ENCODE measurements around the gene FAM53A.

The FAM53A gene

GRCh38 chr4:1637580-1638271 lies 46.4 kb downstream of the FAM53A start:
- DNase-seq = no peak

GRCh38 chr4:1636490-1637211 lies 47.5 kb downstream of the FAM53A start:
- DNase-seq = no peak

DNA sequence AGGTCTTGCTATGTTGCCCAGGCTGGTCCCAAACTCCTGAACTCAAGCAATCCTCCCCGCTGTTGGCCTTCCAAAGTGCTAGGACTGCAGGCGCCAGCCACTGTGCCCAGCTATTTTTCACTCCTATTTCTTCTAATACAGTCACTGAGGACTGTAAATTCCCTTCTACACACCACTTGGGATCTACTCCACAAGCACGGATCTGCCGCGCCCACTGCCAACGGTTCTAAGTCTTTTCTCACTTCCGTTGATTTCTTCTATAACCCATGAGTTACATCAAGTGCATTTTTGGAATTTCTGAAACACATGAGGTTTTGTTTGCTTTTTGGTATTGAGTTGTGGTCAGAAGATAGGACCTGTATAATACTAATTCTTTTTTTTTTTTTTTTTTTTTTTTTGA lies 48.6 kb downstream of the FAM53A start:
- no peak for DNase-seq

DNA sequence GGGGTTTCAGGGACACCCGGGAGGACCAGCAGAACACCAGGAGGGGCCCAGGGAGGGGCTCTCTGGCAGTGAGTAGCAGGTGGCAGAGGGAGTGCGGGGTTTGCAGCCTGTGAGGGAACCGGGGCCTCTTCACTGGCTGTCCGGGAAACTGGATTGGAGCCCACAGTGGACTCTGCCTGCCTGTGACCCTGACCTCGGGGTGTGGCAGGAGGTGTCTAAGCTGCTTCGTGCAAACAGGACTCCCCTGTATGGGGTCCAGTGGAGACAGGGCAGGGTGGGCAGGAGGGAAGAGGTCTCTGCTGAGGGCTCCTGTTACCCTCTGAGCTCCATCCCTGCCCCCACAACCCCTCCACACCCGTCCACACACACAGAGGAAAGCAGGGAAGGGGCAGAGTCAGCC lies 50.1 kb downstream of the FAM53A start:
- DNase-seq = no peak

DNA sequence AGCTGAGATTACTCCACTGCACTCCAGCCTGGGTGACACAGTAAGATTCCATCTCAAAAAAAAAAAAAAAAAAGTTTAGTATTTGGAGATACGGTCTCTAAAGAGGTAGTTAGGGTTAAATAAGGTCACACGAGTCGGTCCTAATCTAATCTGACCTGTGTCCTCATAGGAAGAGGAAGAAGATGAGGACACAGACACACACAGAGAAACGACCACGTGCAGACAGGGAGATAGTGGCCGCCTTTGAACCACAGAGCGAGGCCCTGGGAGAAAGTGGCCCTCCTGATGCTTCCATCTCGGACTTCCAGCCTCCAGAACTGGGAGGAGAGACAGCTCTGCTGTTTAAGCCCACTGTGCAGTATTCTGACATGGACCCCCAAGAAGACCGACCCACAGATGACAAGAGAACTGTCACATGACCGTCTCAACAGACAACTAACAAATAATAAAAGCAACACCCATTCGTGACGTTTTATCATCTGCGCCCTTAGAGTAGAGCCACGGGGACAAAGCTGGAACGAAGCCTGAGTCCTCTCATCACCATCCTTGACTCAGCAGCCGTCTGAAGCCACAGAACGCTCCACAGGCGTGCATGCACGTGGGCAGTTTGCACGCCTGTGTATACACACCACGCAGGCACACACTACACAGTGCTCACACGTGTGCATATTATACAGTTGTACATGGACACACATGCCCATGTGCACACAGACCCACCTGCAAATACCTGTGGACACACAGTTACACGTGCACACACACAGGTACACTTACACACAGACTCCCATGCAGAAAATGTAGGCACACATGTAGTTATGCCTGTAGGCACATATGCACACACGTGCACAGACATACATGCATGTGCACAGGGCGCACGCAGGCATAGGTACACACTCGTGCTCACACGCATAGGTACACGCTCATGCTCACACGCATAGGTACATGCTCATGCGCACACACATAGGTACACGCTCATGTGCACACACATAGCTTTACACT lies 51.7 kb downstream of the FAM53A start:
- no peak for DNase-seq

GRCh38 chr4:1631136-1631535 lies 53.0 kb downstream of the FAM53A start:
- DNase-seq = no peak

DNA sequence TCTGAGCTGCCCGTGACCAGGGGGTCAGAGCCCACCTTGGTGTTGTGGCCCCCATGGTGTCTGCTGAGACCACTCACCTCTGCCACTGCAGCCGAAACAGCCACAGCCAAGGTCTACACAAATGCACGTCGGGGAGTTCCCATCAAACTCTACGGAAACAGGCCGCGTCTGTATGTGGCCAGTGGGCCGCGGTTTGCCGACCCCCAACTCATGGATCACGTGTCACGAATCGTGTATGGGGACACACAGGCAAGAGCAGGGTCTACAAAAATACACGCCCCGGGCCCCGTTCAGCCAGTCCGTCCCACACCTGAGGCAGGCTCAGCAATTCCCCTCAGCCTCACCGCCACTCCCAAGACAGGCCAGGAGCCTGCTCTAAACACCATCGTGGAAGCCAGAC lies 53.8 kb downstream of the FAM53A start:
- no peak for DNase-seq

DNA sequence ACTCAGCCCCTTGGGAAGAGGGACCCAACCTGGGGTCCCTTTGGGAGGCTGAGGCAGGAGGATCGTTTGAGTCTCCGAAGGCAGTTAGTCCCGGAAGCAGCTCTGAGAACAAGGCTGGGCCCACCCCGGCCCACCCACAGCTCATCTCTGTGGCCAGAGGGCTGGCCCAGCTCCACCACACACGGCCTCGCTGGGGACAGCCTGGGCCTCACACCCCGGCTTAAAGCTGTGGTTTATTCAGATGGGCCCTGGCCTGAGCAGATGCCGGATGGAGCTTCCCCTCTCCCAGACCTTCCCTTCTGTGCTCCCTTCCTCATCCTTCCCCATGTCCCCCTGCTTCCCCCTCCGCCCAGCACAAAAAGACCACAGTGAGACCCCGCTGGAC lies 54.4 kb downstream of the FAM53A start:
- DNase-seq = no peak

GRCh38 chr4:1628892-1629698 lies 55.0 kb downstream of the FAM53A start:
- no peak for DNase-seq

- DNase-seq = no peak
Measured at GRCh38 chr4:1627417-1628313, 56.4 kb downstream of the FAM53A start.

GRCh38 chr4:1626941-1627340 lies 57.2 kb downstream of the FAM53A start:
- no peak for DNase-seq

DNA sequence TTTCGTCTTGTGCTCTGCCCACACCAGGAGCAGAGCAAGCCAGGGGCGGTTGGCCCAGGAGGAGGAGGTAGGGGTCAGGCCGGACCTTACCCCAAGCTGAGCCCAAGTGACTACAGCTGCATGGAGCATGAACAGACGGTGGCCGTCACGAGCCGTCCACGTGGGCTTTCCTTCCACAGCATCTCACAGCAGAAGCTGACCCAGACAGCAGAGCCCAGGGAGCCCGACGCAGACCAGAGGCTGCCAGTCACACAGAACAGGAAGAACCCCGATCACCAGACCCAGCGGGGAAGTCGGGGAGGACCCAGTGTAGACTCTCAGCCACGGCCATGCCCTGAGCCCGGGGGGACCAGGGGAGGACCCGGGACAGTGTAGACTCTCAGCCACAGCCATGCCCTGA lies 58.0 kb downstream of the FAM53A start:
- DNase-seq = no peak

GRCh38 chr4:1625600-1626138 lies 58.4 kb downstream of the FAM53A start:
- DNase-seq = no peak

- DNase-seq = no peak
Measured at GRCh38 chr4:1624519-1624910, 59.6 kb downstream of the FAM53A start.

DNA sequence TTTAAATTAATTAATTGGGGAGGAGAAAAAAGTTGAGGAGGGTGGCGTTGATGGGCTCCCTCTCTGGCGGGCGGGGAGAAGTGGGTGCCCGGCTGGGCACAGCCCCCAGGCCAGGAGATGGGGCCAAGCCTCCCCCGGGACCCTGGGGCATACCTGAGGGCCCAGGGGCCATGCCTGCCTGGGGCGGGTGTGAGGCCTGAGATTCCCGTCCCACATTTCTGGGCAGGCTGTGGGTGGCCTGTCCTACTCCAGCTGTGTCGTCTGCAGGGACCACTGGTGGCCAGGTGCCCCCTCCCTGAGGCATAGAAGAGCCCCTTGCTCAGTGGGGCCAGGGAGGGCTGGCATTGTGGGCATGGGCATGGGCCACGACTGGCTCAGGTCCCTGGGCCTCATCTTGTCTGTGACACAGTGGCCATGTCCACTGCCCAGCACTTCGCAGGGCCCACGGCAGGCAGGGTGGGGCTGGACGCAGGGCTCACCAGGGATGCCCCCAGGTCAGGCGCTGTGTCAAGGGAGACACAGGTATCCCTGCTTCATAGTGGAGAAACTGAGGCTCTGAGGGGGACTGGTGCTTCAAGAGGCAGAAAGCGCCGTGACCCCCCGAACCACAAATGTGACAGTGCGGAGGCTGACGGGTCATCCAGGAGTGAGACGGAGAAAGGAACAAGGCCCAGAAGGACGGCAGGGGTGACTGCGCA lies 60.1 kb downstream of the FAM53A start:
- no peak for DNase-seq

- no peak for DNase-seq
Measured at GRCh38 chr4:1623400-1623799, 60.7 kb downstream of the FAM53A start.

DNA sequence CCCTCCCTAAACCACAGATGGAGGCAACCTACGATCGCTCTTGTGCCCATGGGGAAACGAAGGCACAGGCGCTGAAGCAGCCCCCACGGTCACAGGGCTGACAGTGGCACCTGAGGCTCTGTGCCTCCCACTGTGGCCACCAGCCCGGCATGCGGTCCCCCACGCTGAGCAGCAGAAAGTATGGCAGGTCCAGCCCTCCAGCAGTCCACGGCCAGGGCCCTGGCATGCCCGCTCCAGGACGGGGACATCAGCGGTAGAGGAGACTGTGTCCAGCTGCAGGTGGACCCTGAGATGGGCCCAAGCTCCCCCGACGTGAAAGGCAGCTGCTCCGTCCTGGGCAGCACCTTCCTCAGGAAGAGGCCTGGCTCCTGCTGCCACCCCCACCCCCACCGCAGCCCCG lies 61.2 kb downstream of the FAM53A start:
- DNase-seq = no peak

- DNase-seq = no peak
Measured at GRCh38 chr4:1622238-1622637, 61.9 kb downstream of the FAM53A start.

DNA sequence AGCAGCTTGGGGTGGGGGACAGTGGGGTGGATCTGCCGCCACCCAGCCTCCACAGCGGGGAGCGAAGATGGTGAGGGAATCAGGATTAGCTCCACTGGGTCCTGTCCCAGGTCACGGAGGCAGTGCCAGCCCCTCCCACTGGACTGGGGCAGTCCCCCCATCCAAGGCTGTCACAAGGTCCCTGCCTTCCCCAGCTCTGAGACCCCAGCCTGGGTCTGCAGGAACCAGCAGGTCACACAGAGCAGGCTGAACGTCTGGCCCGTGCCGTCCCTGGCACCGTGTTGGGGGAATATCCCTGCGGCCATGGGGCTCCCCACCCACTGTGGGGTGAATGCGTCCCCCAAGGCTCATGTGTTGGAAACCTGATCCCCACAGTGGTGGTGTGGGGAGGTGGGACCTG lies 62.6 kb downstream of the FAM53A start:
- no peak for DNase-seq

DNA sequence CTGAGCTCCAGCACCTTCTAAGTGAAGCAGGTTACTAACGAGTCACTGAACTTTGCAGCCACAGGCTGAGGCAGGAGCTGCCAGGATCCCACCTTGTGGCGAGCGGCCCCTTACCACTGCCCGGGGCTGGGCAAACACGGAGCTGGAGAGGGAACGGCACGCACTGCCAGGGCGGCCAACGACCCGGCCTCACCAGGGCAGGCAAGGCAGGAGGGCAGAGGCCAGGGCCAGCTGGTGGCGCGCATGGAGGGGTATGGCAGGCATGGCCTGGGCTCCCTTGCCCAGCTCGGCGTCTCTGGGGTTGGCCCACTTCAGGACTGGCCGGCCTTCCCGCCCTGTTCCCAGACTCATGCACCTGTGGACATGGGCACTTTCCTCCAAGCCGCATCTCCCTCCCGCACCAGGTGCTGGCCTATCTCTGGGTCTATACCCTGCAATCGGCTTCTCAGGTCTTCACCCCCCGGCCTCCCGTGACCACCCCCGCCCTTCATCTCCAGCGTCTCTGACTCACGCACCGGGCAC lies 64.9 kb downstream of the FAM53A start:
- no peak for DNase-seq
